ENCODE measurements around the gene DOK6. TPM values are rescaled to one million over a fixed set of nuclear protein-coding genes. Genes with fewer than 3 reads are reported as not detected.

DOK6 gene
- total RNA-seq, 1 experiment from 2014 or later: 11.2 TPM

- H3K27me3 ChIP-seq: no peaks in the 10 kb centered on the region
- no peak for DNase-seq
- H3K36me3 ChIP-seq: no peaks in the 10 kb centered on the region
- no peaks in the 10 kb centered on the region; the same call in 1 of the 2 replicates for H3K9me3 ChIP-seq
- peak overlapping the region; percentile 58 for H3K4me3 ChIP-seq
Observed at GRCh38 chr18:69401972-69402532, 1.4 kb downstream of the DOK6 start.

- Histone ChIP-seq H3K4me3 (no peak overlapping the region), H3K9me3 (no peaks in the 10 kb centered on the region), H3K27me3 (no peaks in the 10 kb centered on the region), H3K36me3 (no peaks in the 10 kb centered on the region)
- DNase-seq: no peak
Observed at GRCh38 chr18:69402533-69402989, 1.9 kb downstream of the DOK6 start.

GRCh38 chr18:69408522-69408921 is 7.8 kb downstream of the DOK6 start:
- Histone ChIP-seq H3K27me3 (no peaks in the 10 kb centered on the region), H3K9me3 (no peaks in the 10 kb centered on the region), H3K4me3 (no peak overlapping the region), H3K36me3 (no peaks in the 10 kb centered on the region)
- no peak for DNase-seq

GRCh38 chr18:69411199-69411598 is 10.5 kb downstream of the DOK6 start:
- no peak for DNase-seq
- Histone ChIP-seq H3K9me3 (no peaks in the 10 kb centered on the region), H3K4me3 (no peak overlapping the region), H3K27me3 (no peaks in the 10 kb centered on the region), H3K36me3 (no peaks in the 10 kb centered on the region)

GRCh38 chr18:69414184-69414583 is 13.5 kb downstream of the DOK6 start:
- no peaks in the 10 kb centered on the region for H3K27me3 ChIP-seq
- no peak overlapping the region for H3K4me3 ChIP-seq
- DNase-seq: no peak
- no peaks in the 10 kb centered on the region for H3K9me3 ChIP-seq
- H3K36me3 ChIP-seq: no peaks in the 10 kb centered on the region

GRCh38 chr18:69432847-69433246 is 32.2 kb downstream of the DOK6 start:
- Histone ChIP-seq H3K27me3 (no peaks in the 10 kb centered on the region), H3K36me3 (no peaks in the 10 kb centered on the region), H3K9me3 (no peaks in the 10 kb centered on the region), H3K4me3 (no peak overlapping the region)
- no peak for DNase-seq

- peaks cover 3% of the 10 kb centered on the region for H3K9me3 ChIP-seq
- DNase-seq: no peak
- H3K36me3 ChIP-seq: no peaks in the 10 kb centered on the region
- H3K4me3 ChIP-seq: no peak overlapping the region
- no peaks in the 10 kb centered on the region for H3K27me3 ChIP-seq
Observed at GRCh38 chr18:69435000-69435399, 34.3 kb downstream of the DOK6 start.

GRCh38 chr18:69444221-69444620 is 43.5 kb downstream of the DOK6 start:
- no peak overlapping the region for H3K4me3 ChIP-seq
- no peak for DNase-seq
- no peaks in the 10 kb centered on the region for H3K36me3 ChIP-seq
- no peaks in the 10 kb centered on the region for H3K27me3 ChIP-seq
- H3K9me3 ChIP-seq: no peaks in the 10 kb centered on the region; the same call in 1 of the 2 replicates

GRCh38 chr18:69447886-69448285 is 47.2 kb downstream of the DOK6 start:
- DNase-seq: no peak
- Histone ChIP-seq H3K9me3 (no peaks in the 10 kb centered on the region; the same call in 1 of the 2 replicates), H3K27me3 (no peaks in the 10 kb centered on the region), H3K4me3 (no peak overlapping the region), H3K36me3 (no peaks in the 10 kb centered on the region)

- no peak overlapping the region for H3K4me3 ChIP-seq
- DNase-seq: no peak
- H3K27me3 ChIP-seq: no peaks in the 10 kb centered on the region
- H3K36me3 ChIP-seq: no peaks in the 10 kb centered on the region
- H3K9me3 ChIP-seq: no peaks in the 10 kb centered on the region
Observed at GRCh38 chr18:69455125-69455524, 54.4 kb downstream of the DOK6 start.

- no peaks in the 10 kb centered on the region for H3K36me3 ChIP-seq
- DNase-seq: peak; percentile 52
- no peaks in the 10 kb centered on the region for H3K27me3 ChIP-seq
- no peaks in the 10 kb centered on the region for H3K9me3 ChIP-seq
- 0 out of 2 replicates have a peak overlapping the region, but pooled peaks have one; percentile 16 for H3K4me3 ChIP-seq
Observed at GRCh38 chr18:69469444-69469919, 68.8 kb downstream of the DOK6 start.

GRCh38 chr18:69480460-69480859 is 79.8 kb downstream of the DOK6 start:
- no peaks in the 10 kb centered on the region for H3K9me3 ChIP-seq
- H3K27me3 ChIP-seq: no peaks in the 10 kb centered on the region
- no peak for DNase-seq
- no peaks in the 10 kb centered on the region for H3K36me3 ChIP-seq
- H3K4me3 ChIP-seq: no peak overlapping the region

- Histone ChIP-seq H3K9me3 (no peaks in the 10 kb centered on the region), H3K4me3 (no peak overlapping the region), H3K27me3 (no peaks in the 10 kb centered on the region), H3K36me3 (no peaks in the 10 kb centered on the region)
- no peak for DNase-seq
Observed at GRCh38 chr18:69483574-69483973, 82.9 kb downstream of the DOK6 start.

GRCh38 chr18:69484699-69485396 is 84.2 kb downstream of the DOK6 start:
- DNase-seq: peak; percentile 33
- Histone ChIP-seq H3K9me3 (no peaks in the 10 kb centered on the region), H3K36me3 (no peaks in the 10 kb centered on the region), H3K27me3 (no peaks in the 10 kb centered on the region), H3K4me3 (no peak overlapping the region)

- DNase-seq: no peak
- Histone ChIP-seq H3K4me3 (no peak overlapping the region), H3K36me3 (no peaks in the 10 kb centered on the region), H3K9me3 (no peaks in the 10 kb centered on the region), H3K27me3 (no peaks in the 10 kb centered on the region)
Observed at GRCh38 chr18:69487488-69488394, 87.1 kb downstream of the DOK6 start.

GRCh38 chr18:69490072-69490471 is 89.4 kb downstream of the DOK6 start:
- no peaks in the 10 kb centered on the region for H3K9me3 ChIP-seq
- H3K36me3 ChIP-seq: no peaks in the 10 kb centered on the region
- no peaks in the 10 kb centered on the region for H3K27me3 ChIP-seq
- no peak for DNase-seq
- H3K4me3 ChIP-seq: no peak overlapping the region

- no peaks in the 10 kb centered on the region for H3K36me3 ChIP-seq
- peak; percentile 47 for DNase-seq
- H3K9me3 ChIP-seq: no peaks in the 10 kb centered on the region
- no peaks in the 10 kb centered on the region for H3K27me3 ChIP-seq
- H3K4me3 ChIP-seq: no peak overlapping the region
Observed at GRCh38 chr18:69490813-69491212, 90.1 kb downstream of the DOK6 start.
